HEK293 (cell line): Measurements from ENCODE around the gene ASIC3.

Experiments used
- GLI4 ChIP-seq: fragments of 450-650 bp; formaldehyde crosslinking; IDR thresholded peaks from 2 replicates; pipeline ENCODE4 v1.5.1; 2016; ENCODE audit warnings: missing biosample characterization, missing genetic modification characterization
- HOXA7 ChIP-seq: sonication (generic); formaldehyde crosslinking; IDR thresholded peaks from 2 replicates; pipeline ENCODE4 v1.8.1; 2022; ENCODE audit warnings: missing genetic modification reagents, borderline replicate concordance
- MZF1 ChIP-seq: fragments of 450-650 bp; formaldehyde crosslinking; IDR thresholded peaks from 2 replicates; pipeline ENCODE4 v1.5.1; 2017; ENCODE audit warnings: missing biosample characterization, missing genetic modification characterization, borderline replicate concordance
- REPIN1 ChIP-seq: fragments of 450-650 bp; formaldehyde crosslinking; IDR thresholded peaks from 2 replicates; pipeline ENCODE4 v1.5.1; 2017; ENCODE audit warnings: missing biosample characterization, missing genetic modification characterization, low read depth
- SETDB1 ChIP-seq: IDR thresholded peaks from one replicate; pipeline ENCODE4 v1.6.1; 2017; ENCODE audit warnings: mild to moderate bottlenecking, low read length, moderate library complexity, mixed read lengths; ENCODE audit not compliant: insufficient read length
- TCF7L2 ChIP-seq: IDR thresholded peaks from 2 replicates; pipeline ENCODE4 v1.6.1; 2011; ENCODE audit warnings: low read depth, mild to moderate bottlenecking, inconsistent platforms, low read length, moderate library complexity, borderline replicate concordance
- YY2 ChIP-seq: fragments of 450-650 bp; formaldehyde crosslinking; IDR thresholded peaks from 2 replicates; pipeline ENCODE4 v1.5.1; 2016; ENCODE audit warnings: missing biosample characterization, missing genetic modification characterization
- ZBTB17 ChIP-seq: fragments of 450-650 bp; formaldehyde crosslinking; IDR thresholded peaks from 2 replicates; pipeline ENCODE4 v1.5.1; 2016; ENCODE audit warnings: missing biosample characterization, missing genetic modification characterization
- ZFP69B ChIP-seq: fragments of 450-650 bp; formaldehyde crosslinking; IDR thresholded peaks from 2 replicates; pipeline ENCODE4 v1.5.1; 2016; ENCODE audit warnings: missing biosample characterization, missing genetic modification characterization
- ZNF114 ChIP-seq: fragments of 450-650 bp; formaldehyde crosslinking; IDR thresholded peaks from 2 replicates; pipeline ENCODE4 v1.5.0; 2017; ENCODE audit warnings: missing biosample characterization, missing genetic modification characterization
- ZNF140 ChIP-seq: fragments of 450-650 bp; formaldehyde crosslinking; IDR thresholded peaks from 2 replicates; pipeline ENCODE4 v1.5.1; 2016; ENCODE audit warnings: missing biosample characterization, missing genetic modification characterization
- ZNF155 ChIP-seq: fragments of 450-650 bp; formaldehyde crosslinking; IDR thresholded peaks from 2 replicates; pipeline ENCODE4 v1.5.1; 2016; ENCODE audit warnings: missing biosample characterization, missing genetic modification characterization
- ZNF16 ChIP-seq: fragments of 450-650 bp; formaldehyde crosslinking; IDR thresholded peaks from 2 replicates; pipeline ENCODE4 v1.5.1; 2016; ENCODE audit warnings: low read depth, missing biosample characterization, missing genetic modification characterization
- ZNF211 ChIP-seq: fragments of 450-650 bp; formaldehyde crosslinking; IDR thresholded peaks from 2 replicates; pipeline ENCODE4 v1.5.1; 2016; ENCODE audit warnings: low read depth, missing biosample characterization, missing genetic modification characterization
- ZNF223 ChIP-seq: fragments of 450-650 bp; formaldehyde crosslinking; IDR thresholded peaks from 2 replicates; pipeline ENCODE4 v1.5.1; 2016; ENCODE audit warnings: missing biosample characterization, missing genetic modification characterization
- ZNF302 ChIP-seq: fragments of 450-650 bp; formaldehyde crosslinking; IDR thresholded peaks from 2 replicates; pipeline ENCODE4 v1.5.1; 2016; ENCODE audit warnings: missing biosample characterization, missing genetic modification characterization, low read depth
- ZNF354C ChIP-seq: fragments of 450-650 bp; formaldehyde crosslinking; IDR thresholded peaks from 2 replicates; pipeline ENCODE4 v1.5.1; 2016; ENCODE audit warnings: missing biosample characterization, missing genetic modification characterization, low read depth, borderline replicate concordance
- ZNF366 ChIP-seq: fragments of 450-650 bp; formaldehyde crosslinking; conservative IDR thresholded peaks from 2 replicates; pipeline ENCODE4 v1.5.1; 2016; ENCODE audit warnings: missing biosample characterization, missing genetic modification characterization
- ZNF514 ChIP-seq: fragments of 450-650 bp; formaldehyde crosslinking; IDR thresholded peaks from 2 replicates; pipeline ENCODE4 v1.5.1; 2016; ENCODE audit warnings: missing biosample characterization, missing genetic modification characterization
- ZNF548 ChIP-seq: fragments of 450-650 bp; formaldehyde crosslinking; IDR thresholded peaks from 2 replicates; pipeline ENCODE4 v1.5.1; 2016; ENCODE audit warnings: missing biosample characterization, missing genetic modification characterization
- ZNF555 ChIP-seq: fragments of 450-650 bp; formaldehyde crosslinking; conservative IDR thresholded peaks from 2 replicates; pipeline ENCODE4 v1.5.1; 2017; ENCODE audit warnings: missing biosample characterization, mild to moderate bottlenecking, missing genetic modification characterization, inconsistent platforms
- ZNF560 ChIP-seq: fragments of 450-650 bp; formaldehyde crosslinking; IDR thresholded peaks from 2 replicates; pipeline ENCODE4 v1.5.1; 2017; ENCODE audit warnings: missing biosample characterization, missing genetic modification characterization, borderline replicate concordance
- ZNF677 ChIP-seq: fragments of 450-650 bp; IDR thresholded peaks from 2 replicates; pipeline ENCODE4 v1.5.0; 2018; ENCODE audit warnings: missing biosample characterization, mild to moderate bottlenecking, missing genetic modification characterization, moderate library complexity
- ZNF747 ChIP-seq: fragments of 450-650 bp; formaldehyde crosslinking; IDR thresholded peaks from 2 replicates; pipeline ENCODE4 v1.5.1; 2016; ENCODE audit warnings: missing biosample characterization, missing genetic modification characterization
- ZNF777 ChIP-seq: fragments of 450-650 bp; formaldehyde crosslinking; IDR thresholded peaks from 2 replicates; pipeline ENCODE4 v1.5.1; 2017; ENCODE audit warnings: missing biosample characterization, missing genetic modification characterization, borderline replicate concordance
- ZSCAN16 ChIP-seq: fragments of 450-650 bp; formaldehyde crosslinking; IDR thresholded peaks from 2 replicates; pipeline ENCODE4 v1.5.1; 2016; ENCODE audit warnings: missing biosample characterization, missing genetic modification characterization
- ZXDB ChIP-seq: fragments of 450-650 bp; formaldehyde crosslinking; IDR thresholded peaks from 2 replicates; pipeline ENCODE4 v1.5.1; 2016; ENCODE audit warnings: missing biosample characterization, missing genetic modification characterization
- TF ChIP-seq, protein P1 (sequence below): fragments of 450-650 bp; formaldehyde crosslinking; IDR thresholded peaks from 2 replicates; pipeline ENCODE4 v1.5.1; 2017; ENCODE audit warnings: missing biosample characterization, missing genetic modification characterization
- TF ChIP-seq, protein P2 (sequence below): fragments of 450-650 bp; formaldehyde crosslinking; IDR thresholded peaks from 2 replicates; pipeline ENCODE4 v1.5.1; 2016; ENCODE audit warnings: missing biosample characterization, missing genetic modification characterization
- TF ChIP-seq, protein P3 (sequence below): fragments of 450-650 bp; IDR thresholded peaks from 2 replicates; pipeline ENCODE4 v1.5.1; 2018; ENCODE audit warnings: missing biosample characterization, mild to moderate bottlenecking, missing genetic modification characterization
- TF ChIP-seq, protein P4 (sequence below): fragments of 450-650 bp; formaldehyde crosslinking; IDR thresholded peaks from 2 replicates; pipeline ENCODE4 v1.5.1; 2017; ENCODE audit warnings: missing biosample characterization, missing genetic modification characterization
- TF ChIP-seq, protein P5 (sequence below): fragments of 450-650 bp; formaldehyde crosslinking; IDR thresholded peaks from 2 replicates; pipeline ENCODE4 v1.5.1; 2016; ENCODE audit warnings: missing biosample characterization, missing genetic modification characterization
- TF ChIP-seq, protein P6 (sequence below): fragments of 450-650 bp; formaldehyde crosslinking; IDR thresholded peaks from 2 replicates; pipeline ENCODE4 v1.5.1; 2017; ENCODE audit warnings: missing biosample characterization, mild to moderate bottlenecking, missing genetic modification characterization, moderate library complexity

Gene ASIC3

DNA sequence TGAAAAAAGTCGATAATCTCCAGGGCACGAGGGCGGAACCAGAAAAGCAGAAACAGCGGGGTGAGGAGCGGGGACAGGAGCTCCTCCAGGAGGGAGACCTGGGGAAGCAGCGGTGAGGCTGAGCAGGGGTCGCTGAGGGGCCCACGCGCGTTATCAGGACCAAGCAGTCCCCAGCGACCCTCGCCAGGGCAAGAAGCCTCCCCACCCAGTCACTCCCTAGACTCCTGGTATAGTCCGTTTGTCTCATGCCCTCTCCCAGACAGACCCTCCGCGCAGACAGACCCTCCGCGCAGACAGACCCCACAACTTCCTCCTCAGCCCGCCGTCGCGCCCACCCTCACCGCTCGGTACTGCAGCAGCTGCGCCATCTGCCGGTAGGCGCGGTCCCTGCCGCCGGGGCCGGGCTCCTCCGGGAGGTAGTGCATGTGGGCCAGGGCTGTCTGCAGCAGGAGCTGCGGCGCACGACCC, 30.3 kb upstream of the ASIC3 start (continued):
- TF ChIP-seq ZXDB, result no peak
- peak; percentile 72; the same call in 1 of the 2 replicates for TF ChIP-seq ZNF777 (tag by site-specific recombination)
- no peak for TF ChIP-seq ZNF223 (tag by site-specific recombination)
- no peak for TF ChIP-seq MZF1 (tag by site-specific recombination)
- TF ChIP-seq, protein P1, sequence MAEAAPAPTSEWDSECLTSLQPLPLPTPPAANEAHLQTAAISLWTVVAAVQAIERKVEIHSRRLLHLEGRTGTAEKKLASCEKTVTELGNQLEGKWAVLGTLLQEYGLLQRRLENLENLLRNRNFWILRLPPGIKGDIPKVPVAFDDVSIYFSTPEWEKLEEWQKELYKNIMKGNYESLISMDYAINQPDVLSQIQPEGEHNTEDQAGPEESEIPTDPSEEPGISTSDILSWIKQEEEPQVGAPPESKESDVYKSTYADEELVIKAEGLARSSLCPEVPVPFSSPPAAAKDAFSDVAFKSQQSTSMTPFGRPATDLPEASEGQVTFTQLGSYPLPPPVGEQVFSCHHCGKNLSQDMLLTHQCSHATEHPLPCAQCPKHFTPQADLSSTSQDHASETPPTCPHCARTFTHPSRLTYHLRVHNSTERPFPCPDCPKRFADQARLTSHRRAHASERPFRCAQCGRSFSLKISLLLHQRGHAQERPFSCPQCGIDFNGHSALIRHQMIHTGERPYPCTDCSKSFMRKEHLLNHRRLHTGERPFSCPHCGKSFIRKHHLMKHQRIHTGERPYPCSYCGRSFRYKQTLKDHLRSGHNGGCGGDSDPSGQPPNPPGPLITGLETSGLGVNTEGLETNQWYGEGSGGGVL (tag by site-specific recombination), result no peak
- TF ChIP-seq, protein P2, sequence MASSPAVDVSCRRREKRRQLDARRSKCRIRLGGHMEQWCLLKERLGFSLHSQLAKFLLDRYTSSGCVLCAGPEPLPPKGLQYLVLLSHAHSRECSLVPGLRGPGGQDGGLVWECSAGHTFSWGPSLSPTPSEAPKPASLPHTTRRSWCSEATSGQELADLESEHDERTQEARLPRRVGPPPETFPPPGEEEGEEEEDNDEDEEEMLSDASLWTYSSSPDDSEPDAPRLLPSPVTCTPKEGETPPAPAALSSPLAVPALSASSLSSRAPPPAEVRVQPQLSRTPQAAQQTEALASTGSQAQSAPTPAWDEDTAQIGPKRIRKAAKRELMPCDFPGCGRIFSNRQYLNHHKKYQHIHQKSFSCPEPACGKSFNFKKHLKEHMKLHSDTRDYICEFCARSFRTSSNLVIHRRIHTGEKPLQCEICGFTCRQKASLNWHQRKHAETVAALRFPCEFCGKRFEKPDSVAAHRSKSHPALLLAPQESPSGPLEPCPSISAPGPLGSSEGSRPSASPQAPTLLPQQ (tag by site-specific recombination), result peak; percentile 76
- no peak for TF ChIP-seq ZNF366
- no peak for TF ChIP-seq ZNF114 (tag by site-specific recombination)
- no peak for TF ChIP-seq ZNF548
- TF ChIP-seq, protein P3, sequence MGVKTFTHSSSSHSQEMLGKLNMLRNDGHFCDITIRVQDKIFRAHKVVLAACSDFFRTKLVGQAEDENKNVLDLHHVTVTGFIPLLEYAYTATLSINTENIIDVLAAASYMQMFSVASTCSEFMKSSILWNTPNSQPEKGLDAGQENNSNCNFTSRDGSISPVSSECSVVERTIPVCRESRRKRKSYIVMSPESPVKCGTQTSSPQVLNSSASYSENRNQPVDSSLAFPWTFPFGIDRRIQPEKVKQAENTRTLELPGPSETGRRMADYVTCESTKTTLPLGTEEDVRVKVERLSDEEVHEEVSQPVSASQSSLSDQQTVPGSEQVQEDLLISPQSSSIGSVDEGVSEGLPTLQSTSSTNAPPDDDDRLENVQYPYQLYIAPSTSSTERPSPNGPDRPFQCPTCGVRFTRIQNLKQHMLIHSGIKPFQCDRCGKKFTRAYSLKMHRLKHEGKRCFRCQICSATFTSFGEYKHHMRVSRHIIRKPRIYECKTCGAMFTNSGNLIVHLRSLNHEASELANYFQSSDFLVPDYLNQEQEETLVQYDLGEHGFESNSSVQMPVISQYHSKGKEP, result no peak
- TF ChIP-seq ZNF747 (tag by site-specific recombination), result no peak
- TF ChIP-seq, protein P4, sequence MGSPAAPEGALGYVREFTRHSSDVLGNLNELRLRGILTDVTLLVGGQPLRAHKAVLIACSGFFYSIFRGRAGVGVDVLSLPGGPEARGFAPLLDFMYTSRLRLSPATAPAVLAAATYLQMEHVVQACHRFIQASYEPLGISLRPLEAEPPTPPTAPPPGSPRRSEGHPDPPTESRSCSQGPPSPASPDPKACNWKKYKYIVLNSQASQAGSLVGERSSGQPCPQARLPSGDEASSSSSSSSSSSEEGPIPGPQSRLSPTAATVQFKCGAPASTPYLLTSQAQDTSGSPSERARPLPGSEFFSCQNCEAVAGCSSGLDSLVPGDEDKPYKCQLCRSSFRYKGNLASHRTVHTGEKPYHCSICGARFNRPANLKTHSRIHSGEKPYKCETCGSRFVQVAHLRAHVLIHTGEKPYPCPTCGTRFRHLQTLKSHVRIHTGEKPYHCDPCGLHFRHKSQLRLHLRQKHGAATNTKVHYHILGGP (tag by site-specific recombination), result no peak
- TF ChIP-seq ZNF302 (tag by site-specific recombination), result no peak
- no peak for TF ChIP-seq SETDB1
- no peak for TF ChIP-seq HOXA7 (CRISPR knock-in tag)
- no peak for TF ChIP-seq ZNF354C
- TF ChIP-seq REPIN1 (tag by site-specific recombination), result no peak
- TF ChIP-seq, protein P5, sequence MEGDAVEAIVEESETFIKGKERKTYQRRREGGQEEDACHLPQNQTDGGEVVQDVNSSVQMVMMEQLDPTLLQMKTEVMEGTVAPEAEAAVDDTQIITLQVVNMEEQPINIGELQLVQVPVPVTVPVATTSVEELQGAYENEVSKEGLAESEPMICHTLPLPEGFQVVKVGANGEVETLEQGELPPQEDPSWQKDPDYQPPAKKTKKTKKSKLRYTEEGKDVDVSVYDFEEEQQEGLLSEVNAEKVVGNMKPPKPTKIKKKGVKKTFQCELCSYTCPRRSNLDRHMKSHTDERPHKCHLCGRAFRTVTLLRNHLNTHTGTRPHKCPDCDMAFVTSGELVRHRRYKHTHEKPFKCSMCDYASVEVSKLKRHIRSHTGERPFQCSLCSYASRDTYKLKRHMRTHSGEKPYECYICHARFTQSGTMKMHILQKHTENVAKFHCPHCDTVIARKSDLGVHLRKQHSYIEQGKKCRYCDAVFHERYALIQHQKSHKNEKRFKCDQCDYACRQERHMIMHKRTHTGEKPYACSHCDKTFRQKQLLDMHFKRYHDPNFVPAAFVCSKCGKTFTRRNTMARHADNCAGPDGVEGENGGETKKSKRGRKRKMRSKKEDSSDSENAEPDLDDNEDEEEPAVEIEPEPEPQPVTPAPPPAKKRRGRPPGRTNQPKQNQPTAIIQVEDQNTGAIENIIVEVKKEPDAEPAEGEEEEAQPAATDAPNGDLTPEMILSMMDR, result peak; percentile 97
- TF ChIP-seq ZBTB17, result 0 out of 2 replicates have a peak, but pooled peaks have one; percentile 43
- no peak for TF ChIP-seq ZNF560 (tag by site-specific recombination)
- TF ChIP-seq ZNF677 (tag by site-specific recombination), result no peak
- no peak for TF ChIP-seq ZSCAN16 (tag by site-specific recombination)
- no peak for TF ChIP-seq YY2 (tag by site-specific recombination)
- no peak for TF ChIP-seq ZNF211 (tag by site-specific recombination)
- TF ChIP-seq, protein P6, sequence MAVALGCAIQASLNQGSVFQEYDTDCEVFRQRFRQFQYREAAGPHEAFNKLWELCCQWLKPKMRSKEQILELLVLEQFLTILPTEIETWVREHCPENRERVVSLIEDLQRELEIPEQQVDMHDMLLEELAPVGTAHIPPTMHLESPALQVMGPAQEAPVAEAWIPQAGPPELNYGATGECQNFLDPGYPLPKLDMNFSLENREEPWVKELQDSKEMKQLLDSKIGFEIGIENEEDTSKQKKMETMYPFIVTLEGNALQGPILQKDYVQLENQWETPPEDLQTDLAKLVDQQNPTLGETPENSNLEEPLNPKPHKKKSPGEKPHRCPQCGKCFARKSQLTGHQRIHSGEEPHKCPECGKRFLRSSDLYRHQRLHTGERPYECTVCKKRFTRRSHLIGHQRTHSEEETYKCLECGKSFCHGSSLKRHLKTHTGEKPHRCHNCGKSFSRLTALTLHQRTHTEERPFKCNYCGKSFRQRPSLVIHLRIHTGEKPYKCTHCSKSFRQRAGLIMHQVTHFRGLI (tag by site-specific recombination), result 0 out of 2 replicates have a peak, but pooled peaks have one; percentile 15
- no peak for TF ChIP-seq ZNF140
- no peak for TF ChIP-seq ZNF155 (tag by site-specific recombination)
- TF ChIP-seq ZFP69B (tag by site-specific recombination), result peak; percentile 93
- no peak for TF ChIP-seq ZNF555 (tag by site-specific recombination)
- 0 out of 2 replicates have a peak, but pooled peaks have one; percentile 16 for TF ChIP-seq GLI4
- no peak for TF ChIP-seq ZNF514 (tag by site-specific recombination)
- no peak; the same call in 1 of the 2 replicates for TF ChIP-seq ZNF16 (tag by site-specific recombination)
- no peak for TF ChIP-seq TCF7L2
